GM18498 (cell line): Measurements from ENCODE around the gene HES5.

ENCODE experiments used
- ATAC-seq: cut with Tn5 transposase; IDR thresholded peaks from one replicate; pipeline ENCODE4 v1.9.1; 2021; ENCODE audit warnings: mild to moderate bottlenecking, moderate library complexity; ENCODE audit not compliant: unreplicated experiment

Gene HES5

DNA sequence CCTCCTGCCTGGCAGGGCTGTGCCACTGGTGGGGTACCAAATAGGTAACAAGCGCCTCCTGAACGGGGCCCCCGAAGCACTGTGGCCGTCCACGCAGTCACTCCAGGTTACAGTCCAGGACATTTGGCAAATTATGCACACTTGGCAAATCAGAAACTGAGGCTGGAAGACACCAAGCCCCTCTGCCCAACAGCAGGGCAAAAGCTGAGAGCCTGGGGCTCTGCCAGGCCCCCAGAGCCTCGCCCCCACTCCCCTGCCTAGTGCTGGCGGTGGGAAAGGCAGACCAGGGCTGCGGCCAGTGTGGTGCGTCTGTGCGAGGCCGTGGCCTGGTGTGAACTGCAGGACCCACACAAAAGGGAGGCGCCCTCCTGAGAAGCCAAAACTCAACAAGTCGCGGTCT is 13.1 kb downstream of the HES5 start:
- no peak for ATAC-seq

DNA sequence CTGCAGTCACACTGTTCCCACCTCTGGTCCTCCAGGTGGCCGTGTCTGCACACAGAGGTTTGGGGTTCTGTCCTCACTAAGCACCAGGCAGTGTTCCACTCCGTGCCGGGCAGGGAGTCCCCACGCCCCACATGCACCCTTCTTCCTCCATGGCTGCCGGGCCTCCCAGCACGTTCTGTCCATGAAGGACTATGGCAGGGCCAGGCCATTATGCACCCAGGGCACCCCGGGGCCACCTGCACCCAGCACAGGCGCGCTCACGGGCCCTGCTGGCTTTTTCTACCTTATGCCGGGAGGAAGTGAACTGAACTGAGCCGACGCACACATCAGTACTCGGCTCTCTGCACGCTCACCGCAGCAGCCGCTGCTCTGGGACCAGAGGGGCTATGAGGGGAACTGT is 13.9 kb downstream of the HES5 start:
- no peak for ATAC-seq

DNA sequence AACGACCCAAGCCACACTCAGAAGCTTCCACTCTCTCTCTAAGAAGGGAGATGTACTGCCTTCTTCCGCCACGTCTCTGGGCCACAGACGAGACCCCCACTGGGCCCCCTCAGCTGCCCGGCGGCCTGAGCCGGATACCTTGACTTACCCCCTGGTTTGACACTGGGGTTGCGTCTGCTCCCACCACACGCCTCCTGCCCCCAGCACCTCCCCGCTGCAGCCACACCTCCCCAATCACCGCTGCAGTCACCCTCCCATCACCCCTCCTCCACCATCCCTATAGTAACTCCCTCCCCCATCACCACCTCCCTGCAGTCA is 14.3 kb downstream of the HES5 start:
- ATAC-seq, result no peak

DNA sequence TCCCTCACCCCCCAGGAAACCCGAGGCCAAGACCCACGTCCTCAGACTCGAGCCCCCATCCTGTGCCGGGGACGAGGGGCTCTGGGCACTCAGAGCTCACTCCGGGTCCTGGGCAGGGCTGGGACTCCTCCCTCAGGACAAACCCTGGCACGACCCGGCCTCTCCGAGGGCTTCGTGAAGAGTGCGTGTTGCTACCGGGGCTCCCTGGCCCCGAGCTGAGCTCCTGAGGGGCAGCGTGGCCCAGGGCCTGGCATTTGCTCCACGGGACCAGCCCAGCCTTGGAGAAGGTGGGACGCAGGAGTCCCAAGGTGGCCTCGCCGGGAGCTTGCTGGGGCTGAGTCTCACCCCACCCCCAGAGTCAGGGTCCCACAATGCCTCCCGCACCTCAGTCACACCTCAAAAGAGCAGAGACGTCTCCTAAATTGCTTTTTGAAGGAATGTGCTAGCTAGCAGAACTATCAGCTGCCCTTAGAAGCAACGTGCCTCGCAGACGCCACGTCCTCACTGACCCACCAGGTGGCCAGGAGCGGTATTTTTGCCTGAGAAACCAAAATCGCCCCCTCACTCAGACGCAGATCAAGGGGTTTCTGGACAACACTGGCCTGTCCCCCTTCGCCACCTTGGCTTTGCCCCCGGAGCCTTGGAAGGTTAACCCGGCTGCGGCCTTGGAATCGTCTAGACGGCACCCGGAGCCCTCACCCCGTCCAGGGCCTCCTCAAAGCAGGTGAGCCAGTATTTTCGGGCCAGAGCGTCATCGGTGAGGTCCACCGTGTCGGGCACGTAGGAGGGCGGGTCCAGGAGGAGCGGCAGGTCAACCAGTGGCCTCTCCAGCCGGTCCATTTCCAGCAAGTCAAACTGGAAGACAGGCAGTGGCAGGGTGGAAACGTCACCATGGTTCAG is 14.9 kb downstream of the HES5 start:
- no peak for ATAC-seq

DNA sequence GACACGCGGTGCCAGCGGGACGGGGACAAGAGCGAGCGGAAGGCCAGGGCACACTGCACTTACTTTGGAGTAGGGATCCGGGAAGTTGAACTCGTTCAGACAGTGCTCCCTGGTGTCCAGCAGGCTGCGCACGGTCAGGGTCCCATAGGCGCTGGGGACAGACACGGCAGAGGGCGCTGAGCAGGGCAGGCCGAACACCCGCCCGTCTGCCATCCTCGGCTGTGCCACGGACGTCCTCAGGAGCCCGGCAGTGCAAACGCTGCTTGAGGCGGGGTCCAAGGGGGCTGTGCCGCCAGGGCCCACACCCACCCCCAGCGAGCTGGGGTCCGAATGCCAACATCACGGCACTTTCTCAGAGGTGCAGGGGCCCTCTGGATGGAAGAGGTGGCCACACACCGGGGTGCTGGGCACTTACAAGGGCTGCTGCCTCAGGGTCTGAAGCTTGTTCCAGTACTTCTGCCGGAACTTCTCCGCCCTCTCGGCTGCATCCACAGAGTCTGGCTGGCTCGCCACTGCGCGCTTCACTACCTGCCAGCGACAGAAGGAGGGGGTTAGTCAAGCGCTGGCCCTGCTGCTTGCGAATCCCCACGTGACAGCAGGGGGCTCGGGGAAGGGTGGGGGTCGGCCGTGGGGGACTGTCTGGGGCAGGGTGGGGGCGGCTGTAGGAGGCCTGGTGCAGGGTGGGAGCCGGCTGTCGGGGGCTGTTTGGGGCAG is 16.0 kb downstream of the HES5 start:
- ATAC-seq, result no peak

DNA sequence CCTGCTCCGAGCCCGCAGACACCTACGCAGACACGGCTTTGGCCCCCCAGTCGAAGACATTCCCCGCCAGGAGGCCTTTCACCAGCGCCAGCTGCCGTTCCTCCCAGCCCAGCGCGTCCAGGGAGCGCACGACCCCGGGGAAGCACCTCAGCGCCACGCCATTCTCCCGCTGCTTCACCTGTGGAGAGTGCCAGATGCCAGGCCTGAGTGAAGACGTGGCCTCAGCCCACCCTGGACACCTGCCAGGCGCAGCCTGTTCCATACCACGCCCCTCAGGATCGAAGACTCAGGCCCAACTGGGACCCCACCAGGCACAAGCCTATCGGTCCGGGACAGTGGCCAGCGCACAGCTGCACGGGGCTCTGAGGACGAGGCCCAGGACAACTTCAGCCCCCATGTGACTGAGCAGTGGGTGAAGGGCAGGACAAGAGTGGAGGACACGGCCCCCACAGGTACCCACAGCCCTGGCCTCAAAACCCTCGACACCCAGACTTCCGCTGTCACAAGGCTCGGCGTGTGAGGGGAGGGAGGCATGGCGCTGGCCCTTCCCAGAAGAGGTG is 17.1 kb downstream of the HES5 start:
- no peak for ATAC-seq

DNA sequence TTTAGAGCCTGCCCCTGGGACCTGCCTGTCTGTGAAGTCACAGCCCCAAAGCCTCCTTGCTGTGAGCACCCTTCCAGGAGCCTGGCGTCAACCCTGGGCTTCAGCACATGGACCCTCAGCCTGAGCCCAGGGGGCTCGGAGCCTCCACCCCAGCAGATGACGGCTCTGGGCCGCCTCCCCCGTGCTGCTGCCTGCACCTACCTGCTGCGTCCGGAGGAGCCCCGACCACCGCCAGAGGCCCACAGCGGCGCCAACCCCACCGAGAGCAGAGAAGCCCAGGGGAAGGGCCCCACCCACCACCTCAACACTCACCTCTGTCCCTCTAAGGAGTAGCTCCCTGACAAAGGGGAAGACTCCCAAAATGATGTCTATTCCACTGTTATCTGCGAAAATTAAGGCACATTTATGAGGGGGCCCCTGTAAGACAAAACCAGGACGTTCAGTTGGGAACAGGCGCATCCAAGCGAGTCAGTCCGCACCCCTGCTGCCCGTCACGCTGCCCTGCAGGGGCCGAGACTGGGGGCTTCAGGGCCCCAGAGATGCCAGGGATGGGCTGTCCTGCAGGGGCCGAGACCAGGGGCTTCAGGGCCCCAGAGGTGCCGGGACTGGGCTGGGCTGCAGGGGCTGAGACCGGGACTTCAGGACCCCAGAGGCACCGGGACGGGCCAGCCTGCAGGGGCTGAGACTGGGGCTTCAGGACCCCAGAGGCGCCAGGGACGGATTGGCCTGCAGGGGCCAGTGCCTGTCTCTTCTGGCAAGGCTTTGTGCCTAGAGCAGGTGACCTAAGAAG is 19.5 kb downstream of the HES5 start:
- no peak for ATAC-seq

DNA sequence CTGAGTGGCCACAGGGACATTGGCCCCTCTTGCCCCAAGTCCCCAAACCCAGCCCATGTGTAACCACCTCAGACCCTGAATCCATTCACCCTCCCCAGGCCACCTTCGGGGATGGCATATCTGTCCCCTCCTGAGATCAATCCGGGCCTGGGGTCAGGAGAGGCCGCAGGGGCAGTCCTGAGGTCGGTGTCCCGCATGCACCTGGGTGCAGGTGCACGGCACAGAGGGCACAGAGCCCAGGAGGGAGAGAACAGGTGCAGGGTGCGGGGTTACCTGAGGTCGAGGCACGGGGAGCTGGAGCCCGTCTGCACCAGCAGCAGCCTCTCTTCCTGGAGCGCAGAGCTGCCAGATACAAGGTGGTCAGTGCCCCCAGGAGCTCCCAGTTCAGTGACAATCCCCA is 20.5 kb downstream of the HES5 start:
- ATAC-seq, result no peak

DNA sequence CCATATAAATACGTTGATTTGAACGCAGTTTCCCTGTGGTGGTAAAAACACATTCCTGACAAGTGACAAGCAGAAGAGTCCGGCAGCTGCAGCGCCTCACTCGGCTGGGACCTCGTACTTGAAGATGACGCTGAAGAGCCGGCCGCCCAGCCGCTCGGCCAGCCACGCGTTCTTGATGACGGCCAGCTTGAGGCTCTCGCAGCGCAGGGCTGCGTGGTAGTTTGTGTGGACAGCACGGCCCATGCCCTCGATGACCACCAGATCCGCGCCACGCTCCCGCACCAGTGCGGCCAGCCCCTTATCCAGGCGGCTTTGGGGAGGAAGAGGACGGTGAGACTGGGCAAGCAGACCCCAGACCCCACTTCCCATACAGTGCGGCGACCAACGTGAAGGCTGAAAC is 21.3 kb downstream of the HES5 start:
- ATAC-seq, result no peak

DNA sequence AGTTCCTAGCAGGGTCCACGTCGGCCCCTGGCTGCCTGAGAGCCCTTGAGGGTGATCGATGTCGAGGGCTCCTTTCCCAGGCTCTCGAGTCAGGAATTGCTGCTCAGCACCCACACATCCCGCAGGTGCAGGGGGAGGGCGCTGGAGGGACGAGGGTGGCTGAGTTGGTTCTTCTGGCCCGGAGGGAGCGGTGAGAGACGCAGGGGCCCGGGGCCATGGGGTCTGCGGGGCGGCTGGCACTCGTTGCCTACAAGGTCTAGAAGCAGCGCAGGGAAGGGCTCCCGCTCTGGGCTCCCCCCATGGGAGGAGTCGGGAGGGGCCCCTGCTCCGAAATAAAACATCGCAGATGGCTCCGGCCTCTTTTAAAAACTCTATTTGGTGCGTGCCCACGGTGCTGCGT is 21.9 kb downstream of the HES5 start:
- no peak for ATAC-seq

DNA sequence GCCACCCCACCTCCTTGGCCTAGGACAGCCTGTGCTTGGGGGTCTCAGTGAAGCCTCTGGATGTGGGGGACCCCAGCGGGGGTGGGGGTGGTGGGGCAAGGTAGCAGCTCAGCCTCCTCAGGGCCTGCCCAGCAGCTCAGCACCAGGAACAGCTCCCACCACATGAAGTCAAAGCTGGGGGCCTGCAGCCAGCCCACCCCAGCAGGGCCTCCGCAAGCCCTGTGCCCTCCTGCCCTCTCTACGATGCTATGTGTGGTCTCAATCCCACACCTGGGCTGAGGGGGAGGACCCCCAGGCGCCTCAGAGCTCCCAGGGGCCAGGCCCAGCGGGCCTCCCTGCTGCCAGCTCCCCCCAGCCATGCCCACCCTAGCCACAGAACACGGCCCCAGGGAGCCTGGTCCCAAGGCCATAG is 22.3 kb downstream of the HES5 start:
- ATAC-seq, result no peak

DNA sequence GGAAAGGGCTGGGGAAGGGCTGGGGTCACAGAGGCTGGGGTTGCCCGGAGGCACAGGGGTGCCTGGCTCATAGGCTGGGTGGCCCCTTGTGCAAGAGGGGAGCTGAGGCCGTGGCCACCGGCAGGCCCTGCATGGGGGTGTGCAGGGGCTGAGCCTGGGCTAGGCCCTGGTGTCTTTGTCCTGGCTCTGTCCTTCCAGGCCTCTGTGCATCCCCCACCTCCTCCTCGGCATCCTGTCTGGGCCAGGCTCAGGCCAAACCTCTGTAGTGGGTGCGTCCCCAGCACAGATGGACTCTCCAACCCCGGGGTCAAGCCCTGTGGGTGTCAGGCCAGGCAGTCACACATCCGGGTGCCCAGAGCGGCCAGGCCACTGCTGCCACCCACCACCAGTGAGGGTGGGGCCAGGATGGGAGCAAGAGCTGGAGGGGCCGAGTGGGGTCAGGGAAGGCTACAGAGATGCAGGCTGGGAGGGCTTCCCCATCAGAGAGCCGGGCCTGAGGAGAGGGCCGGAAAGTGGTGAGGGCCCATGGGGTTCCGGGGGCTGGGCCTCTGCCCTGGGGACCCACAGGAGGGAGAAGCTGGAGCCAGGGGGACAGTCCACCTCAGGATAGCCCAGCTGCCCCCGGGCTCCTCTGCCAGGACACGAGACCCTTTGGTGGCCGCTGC is 23.0 kb downstream of the HES5 start:
- no peak for ATAC-seq

DNA sequence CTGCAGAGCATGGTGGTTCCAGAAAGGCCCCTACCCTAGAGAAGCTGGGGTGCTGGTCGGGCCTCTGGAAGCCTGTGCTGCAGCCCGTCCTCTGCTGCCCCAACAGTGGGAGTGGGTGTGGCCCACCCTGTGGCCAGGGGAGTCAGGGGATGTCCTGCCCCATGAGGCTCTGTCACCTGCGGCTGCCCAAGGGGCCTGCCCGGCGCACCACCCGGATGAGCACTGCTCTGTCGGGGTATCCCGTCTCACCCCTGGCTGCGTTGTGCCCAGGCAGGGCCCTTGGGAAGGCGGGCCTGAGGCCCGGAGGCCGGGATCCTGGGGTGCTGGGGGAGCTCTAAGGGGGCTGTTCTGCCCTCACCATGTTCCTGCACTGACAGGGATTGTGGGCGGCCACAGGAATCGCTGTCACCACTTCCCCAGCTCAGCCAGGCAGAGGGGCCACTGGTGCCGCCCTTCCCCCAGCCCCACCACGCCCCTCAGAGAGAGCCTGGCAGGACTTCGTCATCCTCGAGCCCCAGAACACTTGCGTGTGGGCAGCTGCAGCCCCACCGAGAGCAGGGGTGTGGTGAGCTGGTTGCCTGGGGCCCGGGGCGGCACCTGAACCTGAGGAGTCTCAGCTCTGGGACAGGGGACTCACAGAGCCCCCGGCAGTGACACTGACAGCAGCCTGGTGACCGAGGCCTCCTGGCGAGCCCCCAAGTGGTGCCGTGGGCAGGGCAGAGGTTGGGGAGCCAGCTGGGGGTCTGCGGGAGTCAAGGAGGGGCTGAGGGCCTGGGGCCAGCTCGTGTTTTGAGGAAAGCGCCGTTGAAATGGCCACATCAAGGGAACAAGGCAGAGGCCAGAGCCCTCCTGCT is 23.8 kb downstream of the HES5 start:
- no peak for ATAC-seq

DNA sequence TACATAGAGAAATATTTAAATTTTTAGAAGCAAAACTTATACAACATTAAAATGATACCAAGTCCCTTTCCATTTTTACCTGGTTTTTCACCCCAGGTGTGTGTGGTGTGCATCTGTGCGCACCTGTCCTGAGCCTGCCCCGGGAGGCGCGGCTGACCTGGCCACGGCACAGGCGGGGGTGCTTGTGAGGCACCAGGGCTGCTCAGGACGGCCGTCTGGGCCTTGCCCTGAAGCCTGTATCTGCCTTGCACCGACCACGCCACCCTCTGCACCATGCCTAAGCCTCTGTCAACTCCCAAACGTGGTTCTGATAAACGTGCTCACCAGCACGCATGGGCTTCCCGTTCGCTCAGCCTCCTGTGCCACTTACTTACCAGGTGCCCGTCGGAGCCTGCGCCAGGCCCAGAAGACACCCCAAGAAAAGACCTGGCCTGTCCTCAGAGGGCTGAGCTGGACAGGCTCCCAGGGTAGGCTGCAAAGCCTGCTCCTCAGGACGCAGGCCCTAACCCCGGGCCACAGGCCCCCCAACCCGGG is 24.5 kb downstream of the HES5 start:
- ATAC-seq, result no peak

DNA sequence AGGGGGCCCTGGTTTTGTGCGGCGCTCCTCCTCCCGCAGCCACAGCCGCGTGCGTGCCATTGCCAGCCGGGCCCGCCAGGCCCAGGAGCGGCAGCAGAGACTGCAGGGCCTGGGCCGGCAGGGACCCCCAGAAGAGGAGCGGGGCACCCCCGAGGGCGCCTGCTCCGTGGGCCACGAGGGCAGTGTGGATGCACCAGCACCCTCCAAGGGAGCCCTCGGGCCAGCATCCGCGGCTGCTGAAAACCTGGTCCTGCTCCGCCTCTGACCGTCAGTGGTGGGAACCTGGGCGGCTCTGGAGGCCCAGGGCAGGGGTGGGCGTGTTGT is 25.2 kb downstream of the HES5 start:
- ATAC-seq, result no peak

DNA sequence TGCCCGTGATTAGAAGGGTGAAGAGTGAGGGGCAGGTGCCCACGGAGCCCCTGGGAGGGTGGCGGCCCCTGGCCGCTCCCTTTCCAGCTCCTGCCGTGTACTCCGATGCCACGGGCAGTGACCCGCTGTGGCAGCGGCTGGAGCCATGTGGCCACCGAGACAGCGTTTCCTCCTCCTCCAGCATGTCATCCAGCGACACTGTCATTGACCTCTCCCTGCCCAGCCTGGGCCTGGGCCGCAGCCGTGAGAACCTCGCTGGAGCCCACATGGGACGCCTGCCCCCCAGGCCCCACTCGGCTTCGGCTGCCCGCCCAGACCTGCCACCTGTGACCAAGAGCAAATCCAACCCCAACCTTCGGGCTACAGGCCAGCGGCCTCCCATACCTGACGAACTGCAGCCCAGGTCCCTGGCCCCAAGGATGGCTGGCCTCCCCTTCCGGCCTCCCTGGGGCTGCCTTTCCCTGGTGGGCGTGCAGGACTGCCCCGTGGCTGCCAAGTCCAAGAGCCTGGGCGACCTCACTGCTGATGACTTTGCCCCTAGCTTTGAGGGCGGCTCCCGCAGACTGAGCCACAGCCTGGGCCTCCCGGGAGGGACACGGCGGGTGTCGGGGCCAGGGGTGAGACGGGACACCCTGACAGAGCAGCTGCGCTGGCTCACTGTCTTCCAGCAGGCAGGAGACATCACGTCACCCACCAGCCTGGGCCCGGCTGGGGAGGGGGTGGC is 25.7 kb downstream of the HES5 start:
- no peak for ATAC-seq

DNA sequence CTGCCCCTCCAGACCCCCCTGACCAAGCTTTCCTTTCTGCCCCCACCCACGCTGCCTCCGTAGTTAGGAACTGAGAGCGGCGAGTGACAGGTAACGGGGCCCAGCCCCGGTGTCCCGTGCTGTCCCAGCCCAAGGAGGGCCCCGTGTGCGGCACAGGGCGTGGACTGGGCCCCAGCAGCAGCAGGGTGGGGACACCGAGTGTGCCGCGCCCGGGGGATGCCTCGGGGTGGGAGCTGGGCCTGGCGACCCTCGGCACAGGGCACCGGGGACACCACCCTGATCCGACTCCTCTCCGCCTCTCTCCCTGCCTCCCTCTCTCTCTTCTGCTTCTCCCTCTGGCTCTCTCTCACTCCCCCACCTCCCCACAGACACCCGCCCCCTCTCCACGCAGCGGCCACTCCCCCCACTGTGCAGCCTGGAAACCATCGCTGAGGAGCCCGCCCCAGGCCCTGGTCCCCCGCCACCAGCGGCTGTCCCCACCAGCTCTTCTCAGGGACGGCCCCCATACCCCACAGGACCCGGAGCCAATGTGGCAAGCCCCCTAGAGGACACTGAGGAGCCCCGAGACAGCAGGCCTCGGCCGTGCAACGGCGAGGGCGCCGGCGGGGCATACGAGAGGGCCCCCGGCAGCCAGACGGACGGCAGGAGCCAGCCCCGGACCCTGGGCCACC is 26.4 kb downstream of the HES5 start:
- ATAC-seq, result no peak

DNA sequence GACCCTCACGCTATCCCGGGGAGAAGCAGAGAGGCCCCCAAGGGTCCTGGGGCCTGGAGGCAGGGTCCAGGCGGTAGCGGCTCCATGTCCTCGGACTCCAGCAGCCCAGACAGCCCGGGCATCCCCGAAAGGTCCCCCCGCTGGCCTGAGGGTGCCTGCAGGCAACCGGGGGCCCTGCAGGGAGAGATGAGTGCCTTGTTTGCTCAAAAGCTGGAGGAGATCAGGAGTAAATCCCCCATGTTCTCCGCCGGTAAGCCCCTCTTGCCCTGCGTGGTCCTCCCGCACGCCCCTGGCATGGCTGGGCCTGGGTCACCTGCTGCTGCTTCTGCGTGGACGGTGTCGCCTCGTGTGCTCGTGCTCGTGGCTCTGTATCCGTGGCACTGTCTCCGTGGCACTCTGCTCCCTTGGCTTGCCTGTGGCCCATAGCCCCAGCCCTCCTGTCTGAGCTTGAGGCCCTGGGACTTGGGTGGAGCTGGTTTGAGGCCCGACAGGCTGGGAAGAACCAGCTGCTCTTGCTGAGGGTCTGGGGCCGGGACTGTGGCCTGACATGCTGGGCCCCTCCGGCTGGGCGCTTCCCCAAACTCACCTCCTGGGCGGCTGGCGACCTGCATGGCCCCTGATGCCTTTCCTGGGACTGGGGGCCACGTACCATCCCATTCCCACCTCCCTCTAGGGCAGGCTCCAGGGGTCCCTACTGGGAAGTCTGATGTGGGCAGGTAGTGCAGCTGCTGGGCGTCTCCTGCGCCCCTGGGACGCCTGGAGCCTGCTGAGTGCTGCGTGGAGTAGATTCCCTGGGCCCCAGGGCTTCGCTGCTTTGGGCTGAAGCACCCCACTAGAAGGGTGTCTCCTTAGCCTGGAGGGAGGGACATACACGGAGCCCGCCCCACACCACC is 27.2 kb downstream of the HES5 start:
- ATAC-seq, result no peak
